Mesothelial cell of epicardium (in vitro differentiated cells): ENCODE results near the gene GNA12. TPM values are rescaled to one million over a fixed set of nuclear protein-coding genes. Genes with fewer than 3 reads are reported as not detected.
A peak's percentile ranks its signal among the peaks of the same experiment; 100 is the strongest.

Experiments used
- DNase-seq, 2 experiments: peaks; one replicate each; pipeline ENCODE4 v3.0.0; 2021; ENCODE audit warnings: low spot score in 2 of 2; ENCODE audit not compliant: unreplicated experiment in 2 of 2
- H3K27ac Mint-ChIP-seq: 2 replicates; pipeline ENCODE4 v1.8.0; 2021; ENCODE audit warnings: mixed read lengths
- H3K27me3 Mint-ChIP-seq: 2 replicates; pipeline ENCODE4 v1.8.0; 2021; ENCODE audit warnings: low read depth, mixed read lengths
- H3K36me3 Mint-ChIP-seq: 2 replicates; pipeline ENCODE4 v1.8.0; 2021; ENCODE audit warnings: mixed read lengths
- H3K4me1 Mint-ChIP-seq: 2 replicates; pipeline ENCODE4 v1.8.0; 2021; ENCODE audit warnings: mixed read lengths
- H3K4me3 Mint-ChIP-seq: 2 replicates; pipeline ENCODE4 v1.8.0; 2021; ENCODE audit warnings: mild to moderate bottlenecking, moderate library complexity, mixed read lengths
- H3K9me3 Mint-ChIP-seq: 2 replicates; pipeline ENCODE4 v1.8.0; 2021; ENCODE audit warnings: mixed read lengths
- total RNA-seq: library from RNA; stranded (reverse); gene quantifications from 3 replicates; pipeline ENCODE4 v1.2.1, GENCODE V29; 2021
- TF ChIP-seq, protein P1 (sequence below): fragments of 200-600 bp; sonication (generic); IDR thresholded peaks from one replicate; pipeline ENCODE4 v1.5.0; 2021; ENCODE audit warnings: antibody characterized with exemption; ENCODE audit not compliant: unreplicated experiment

GNA12 gene
- total RNA-seq, 1 donor from 2014 or later = 57.1 TPM

DNA sequence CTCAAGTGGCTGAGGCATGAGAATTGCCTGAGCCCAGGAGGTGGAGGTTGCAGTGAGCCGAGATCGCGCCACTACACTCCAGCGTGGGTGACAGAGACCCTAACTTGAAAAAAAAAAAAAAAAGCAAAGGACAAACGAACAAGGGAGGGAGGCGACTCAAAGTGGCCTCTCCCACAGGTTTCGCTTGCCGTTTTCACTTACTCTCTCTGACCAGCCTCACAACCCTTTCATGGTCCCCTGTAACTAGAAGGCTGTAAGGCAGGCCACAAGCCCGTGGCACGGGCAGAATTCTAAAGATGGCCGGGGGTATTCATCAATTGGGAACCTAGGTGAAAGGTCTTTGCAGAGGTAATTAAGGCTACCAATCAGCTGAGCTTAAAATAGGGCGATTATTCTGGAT, 25.5 kb downstream of the GNA12 start:
- Mint-ChIP-seq H3K27ac (no peak overlapping the region), H3K4me1 (peaks cover 28% of the 10 kb centered on the region), H3K36me3 (peaks cover 5% of the 10 kb centered on the region), H3K4me3 (no peak overlapping the region), H3K27me3 (no peaks in the 10 kb centered on the region), H3K9me3 (no peaks in the 10 kb centered on the region)
- TF ChIP-seq, protein P1, sequence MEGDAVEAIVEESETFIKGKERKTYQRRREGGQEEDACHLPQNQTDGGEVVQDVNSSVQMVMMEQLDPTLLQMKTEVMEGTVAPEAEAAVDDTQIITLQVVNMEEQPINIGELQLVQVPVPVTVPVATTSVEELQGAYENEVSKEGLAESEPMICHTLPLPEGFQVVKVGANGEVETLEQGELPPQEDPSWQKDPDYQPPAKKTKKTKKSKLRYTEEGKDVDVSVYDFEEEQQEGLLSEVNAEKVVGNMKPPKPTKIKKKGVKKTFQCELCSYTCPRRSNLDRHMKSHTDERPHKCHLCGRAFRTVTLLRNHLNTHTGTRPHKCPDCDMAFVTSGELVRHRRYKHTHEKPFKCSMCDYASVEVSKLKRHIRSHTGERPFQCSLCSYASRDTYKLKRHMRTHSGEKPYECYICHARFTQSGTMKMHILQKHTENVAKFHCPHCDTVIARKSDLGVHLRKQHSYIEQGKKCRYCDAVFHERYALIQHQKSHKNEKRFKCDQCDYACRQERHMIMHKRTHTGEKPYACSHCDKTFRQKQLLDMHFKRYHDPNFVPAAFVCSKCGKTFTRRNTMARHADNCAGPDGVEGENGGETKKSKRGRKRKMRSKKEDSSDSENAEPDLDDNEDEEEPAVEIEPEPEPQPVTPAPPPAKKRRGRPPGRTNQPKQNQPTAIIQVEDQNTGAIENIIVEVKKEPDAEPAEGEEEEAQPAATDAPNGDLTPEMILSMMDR = no peak
- no peak for DNase-seq

DNA sequence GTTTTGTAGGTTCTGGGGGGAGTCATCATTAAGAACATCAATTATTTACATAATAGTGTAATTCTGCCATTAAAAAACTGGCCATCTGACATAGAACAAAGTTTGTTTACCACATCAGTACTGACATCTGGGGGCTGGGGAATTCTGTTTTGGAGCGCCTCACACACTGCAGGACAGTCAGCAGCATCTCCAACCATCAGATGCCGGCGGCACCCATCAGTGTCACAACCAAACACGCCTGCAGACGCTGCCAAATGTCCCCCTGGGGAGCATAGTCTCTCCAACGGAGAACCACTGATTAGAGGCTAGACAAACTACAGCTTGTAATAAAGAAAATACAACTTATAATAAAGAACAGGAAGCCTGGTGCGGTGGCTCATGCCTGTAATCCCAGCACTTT, 26.0 kb downstream of the GNA12 start:
- Mint-ChIP-seq H3K4me1 (peaks cover 25% of the 10 kb centered on the region), H3K27ac (no peak overlapping the region), H3K27me3 (no peaks in the 10 kb centered on the region), H3K9me3 (no peaks in the 10 kb centered on the region), H3K4me3 (no peak overlapping the region), H3K36me3 (peaks cover 7% of the 10 kb centered on the region)
- DNase-seq = no peak
- TF ChIP-seq, protein P1 = no peak

DNA sequence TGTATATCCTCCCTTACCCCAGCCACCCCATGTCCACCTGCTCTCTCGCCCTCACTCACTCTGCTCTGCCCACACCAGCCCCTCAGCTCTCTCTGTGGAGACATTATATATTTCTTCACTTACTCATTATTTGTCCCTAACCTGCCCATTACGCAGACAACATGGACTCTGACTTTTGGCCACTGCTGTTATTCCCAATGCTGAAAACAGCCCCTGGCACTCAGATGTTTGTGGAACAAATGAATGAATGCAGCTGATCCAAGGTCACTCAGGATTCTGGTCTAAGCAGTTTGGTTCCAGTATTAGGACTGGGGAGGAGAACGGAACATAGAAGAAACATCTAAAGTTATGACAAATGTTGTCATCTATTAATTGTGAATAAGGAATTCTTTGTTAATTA, 26.7 kb downstream of the GNA12 start:
- DNase-seq = no peak
- TF ChIP-seq, protein P1 = no peak
- Mint-ChIP-seq H3K9me3 (no peaks in the 10 kb centered on the region), H3K36me3 (peaks cover 7% of the 10 kb centered on the region), H3K4me1 (peaks cover 25% of the 10 kb centered on the region), H3K4me3 (no peak overlapping the region), H3K27ac (no peak overlapping the region), H3K27me3 (no peaks in the 10 kb centered on the region)

DNA sequence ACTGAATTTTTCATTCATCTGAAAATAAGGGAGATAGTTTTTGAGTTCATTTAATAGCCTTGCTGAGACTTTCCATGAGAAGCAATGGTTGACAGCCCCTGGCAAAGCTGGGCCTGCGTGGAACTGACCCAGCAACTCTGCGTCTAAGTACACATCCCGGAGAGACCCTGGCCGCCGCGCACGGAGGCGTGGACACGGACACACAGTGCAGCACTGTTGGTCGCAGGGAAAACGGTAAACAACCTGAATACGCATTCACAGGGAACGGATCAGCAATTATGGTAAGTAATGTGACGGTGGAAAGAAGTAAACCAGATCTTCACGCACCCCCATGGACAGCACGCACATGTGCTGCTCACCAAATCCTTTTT, 28.2 kb downstream of the GNA12 start:
- Mint-ChIP-seq H3K4me1 (peaks cover 16% of the 10 kb centered on the region), H3K27ac (peak overlapping the region; percentile 10), H3K9me3 (no peaks in the 10 kb centered on the region), H3K36me3 (peaks cover 9% of the 10 kb centered on the region), H3K4me3 (no peak overlapping the region), H3K27me3 (no peaks in the 10 kb centered on the region)
- DNase-seq = no peak
- TF ChIP-seq, protein P1 = no peak

DNA sequence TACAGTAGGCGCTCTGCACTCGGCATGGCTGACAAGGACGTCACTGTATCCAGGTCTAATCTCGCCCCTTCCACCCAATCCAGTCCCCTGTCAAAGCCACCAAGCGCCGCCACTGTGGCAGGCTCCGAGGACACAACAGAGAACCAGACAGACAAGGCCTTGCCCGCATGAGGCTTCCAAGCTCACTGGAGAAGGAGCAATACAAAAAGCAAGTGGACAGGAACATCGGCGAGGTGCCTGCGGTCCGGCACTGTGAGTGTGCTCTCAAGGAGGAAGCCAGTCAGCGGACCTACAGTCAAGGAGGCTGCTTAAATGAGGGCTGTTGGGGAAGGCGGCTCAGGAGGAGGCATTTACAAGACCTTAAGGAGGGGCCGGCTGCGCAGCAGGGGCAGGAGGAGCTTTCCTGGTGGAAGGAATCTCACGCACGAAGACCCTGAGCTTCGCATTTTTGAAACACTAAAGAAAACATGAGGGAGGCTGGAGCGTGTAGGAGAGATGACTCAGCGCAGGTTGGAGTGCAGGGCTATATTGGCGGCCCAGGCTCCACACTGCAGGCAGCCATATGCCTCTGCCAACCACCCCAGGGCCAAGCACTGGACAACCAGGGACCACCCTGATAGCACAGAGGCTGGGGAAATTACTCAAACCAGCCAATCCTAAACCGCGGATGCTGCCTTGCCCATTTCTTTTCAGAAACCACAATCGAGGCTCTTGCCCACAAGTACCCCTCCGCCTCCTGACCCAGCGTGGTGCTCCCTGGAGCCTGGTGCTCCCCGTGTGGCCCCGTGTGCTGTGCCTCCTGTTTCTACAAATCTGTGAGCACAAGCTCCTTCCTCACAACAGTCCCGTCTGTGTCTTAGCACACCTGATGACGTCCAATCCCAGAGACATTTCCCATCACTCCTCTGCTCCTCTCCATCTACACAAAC, 28.9 kb downstream of the GNA12 start:
- Mint-ChIP-seq H3K9me3 (no peaks in the 10 kb centered on the region), H3K27ac (peak overlapping the region; percentile 59), H3K36me3 (peaks cover 9% of the 10 kb centered on the region), H3K4me1 (peaks cover 13% of the 10 kb centered on the region), H3K27me3 (no peaks in the 10 kb centered on the region), H3K4me3 (no peak overlapping the region)
- DNase-seq = no peak
- TF ChIP-seq, protein P1 = no peak
